WERI-Rb-1 (cell line): ENCODE results near the gene CCDC85B.

Source experiments
- DNase-seq: peaks from one replicate; pipeline ENCODE4 v3.0.0-alpha.2; 2020
- H3K27ac ChIP-seq: fragments of 250-450 bp; sonication (Bioruptor Pico); 2 replicates; pipeline ENCODE4 v1.5.1; 2020; ENCODE audit warnings: mild to moderate bottlenecking, moderate library complexity
- H3K27me3 ChIP-seq: fragments of 250-450 bp; sonication (Bioruptor Pico); 2 replicates; pipeline ENCODE4 v1.5.1; 2021; ENCODE audit warnings: mild to moderate bottlenecking, low read depth, moderate library complexity; ENCODE audit not compliant: insufficient read depth, severe bottlenecking
- H3K36me3 ChIP-seq: fragments of 250-450 bp; sonication (Bioruptor Pico); 2 replicates; pipeline ENCODE4 v1.5.1; 2020; ENCODE audit warnings: mild to moderate bottlenecking, moderate library complexity
- H3K4me3 ChIP-seq: 2 replicates; pipeline ENCODE4 v1.5.1; 2011; ENCODE audit warnings: low read depth, mild to moderate bottlenecking, control low read depth, low read length
- H3K9me3 ChIP-seq: fragments of 250-450 bp; sonication (Bioruptor Pico); 2 replicates; pipeline ENCODE4 v1.5.1; 2021; ENCODE audit warnings: mild to moderate bottlenecking, moderate library complexity; ENCODE audit not compliant: severe bottlenecking
- CTCF ChIP-seq: IDR thresholded peaks from 2 replicates; pipeline ENCODE4 v1.5.1; 2011; ENCODE audit warnings: low read depth, mild to moderate bottlenecking, control low read depth, inconsistent platforms, low read length

Gene CCDC85B

GRCh38 chr11:65856689-65857499, 33.6 kb upstream of the CCDC85B start:
- Histone ChIP-seq H3K4me3 (peak overlapping the region; percentile 96), H3K27ac (peak overlapping the region; percentile 99), H3K27me3 (no peaks in the 10 kb centered on the region), H3K36me3 (peaks cover 72% of the 10 kb centered on the region), H3K9me3 (no peaks in the 10 kb centered on the region)
- peak; percentile 67 for DNase-seq
- TF ChIP-seq CTCF: no peak

GRCh38 chr11:65857500-65857852, 33.0 kb upstream of the CCDC85B start:
- peaks cover 72% of the 10 kb centered on the region for H3K36me3 ChIP-seq
- H3K27me3 ChIP-seq: no peaks in the 10 kb centered on the region
- no peaks in the 10 kb centered on the region for H3K9me3 ChIP-seq
- peak; percentile 55 for DNase-seq
- H3K27ac ChIP-seq: peak overlapping the region; percentile 99
- peak overlapping the region; percentile 96 for H3K4me3 ChIP-seq
- no peak for TF ChIP-seq CTCF

- DNase-seq: peak; percentile 98
- H3K9me3 ChIP-seq: no peaks in the 10 kb centered on the region
- H3K27me3 ChIP-seq: no peaks in the 10 kb centered on the region
- H3K36me3 ChIP-seq: peaks cover 72% of the 10 kb centered on the region
- H3K27ac ChIP-seq: peak within 1 kb of the TSS; percentile 99
- no peak for TF ChIP-seq CTCF
- H3K4me3 ChIP-seq: peak within 1 kb of the TSS; percentile 96
Observed at GRCh38 chr11:65857853-65858680, 32.4 kb upstream of the CCDC85B start, which contains the start of gene CFL1. Gene CFL1, minus strand, starts transcription at chr11:65858180. Its CDS starts 81 bp downstream, at chr11:65858099.

GRCh38 chr11:65858681-65859087, 31.8 kb upstream of the CCDC85B start:
- DNase-seq: no peak
- TF ChIP-seq CTCF: no peak
- Histone ChIP-seq H3K36me3 (peaks cover 72% of the 10 kb centered on the region), H3K9me3 (no peaks in the 10 kb centered on the region), H3K4me3 (peak overlapping the region; percentile 96), H3K27me3 (no peaks in the 10 kb centered on the region), H3K27ac (peak overlapping the region; percentile 99)

- H3K27ac ChIP-seq: peak overlapping the region; percentile 99
- H3K4me3 ChIP-seq: peak overlapping the region; percentile 96
- peaks cover 72% of the 10 kb centered on the region for H3K36me3 ChIP-seq
- H3K27me3 ChIP-seq: no peaks in the 10 kb centered on the region
- TF ChIP-seq CTCF: no peak
- peak; percentile 99 for DNase-seq
- no peaks in the 10 kb centered on the region for H3K9me3 ChIP-seq
Observed at GRCh38 chr11:65859095-65859811, 31.2 kb upstream of the CCDC85B start.
